ENCODE measurements around the gene SGCG.
"Not testable (repeated sequence)": the region's sequence is repeated elsewhere in the genome, so short reads cannot be mapped to it uniquely, and the experiment has no call there.

Gene SGCG

GRCh38 chr13:23205807-23206206 lies 25.0 kb downstream of the SGCG start:
- DNase-seq: no peak

DNA sequence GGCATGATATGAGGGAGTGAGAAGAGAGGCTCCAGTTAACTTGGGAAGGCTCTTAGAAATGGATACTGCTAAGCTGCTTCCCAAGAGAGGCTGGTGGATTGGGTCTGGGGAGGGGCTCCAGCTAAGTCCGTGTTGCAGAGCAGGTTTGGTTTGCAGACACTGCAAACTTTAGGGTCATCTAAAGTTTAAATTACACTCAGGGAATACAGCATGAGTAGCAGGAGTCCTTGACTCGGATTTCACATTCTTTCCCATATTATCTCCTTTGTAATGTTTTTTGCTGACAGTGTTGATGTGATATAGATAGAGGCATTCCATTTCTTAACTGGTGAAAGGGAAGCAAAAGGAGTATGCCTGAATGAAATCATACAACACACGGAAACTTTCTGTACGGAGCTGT lies 31.9 kb downstream of the SGCG start:
- DNase-seq: no peak

- no peak for DNase-seq
Observed at GRCh38 chr13:23231241-23231640, 50.5 kb downstream of the SGCG start.

DNA sequence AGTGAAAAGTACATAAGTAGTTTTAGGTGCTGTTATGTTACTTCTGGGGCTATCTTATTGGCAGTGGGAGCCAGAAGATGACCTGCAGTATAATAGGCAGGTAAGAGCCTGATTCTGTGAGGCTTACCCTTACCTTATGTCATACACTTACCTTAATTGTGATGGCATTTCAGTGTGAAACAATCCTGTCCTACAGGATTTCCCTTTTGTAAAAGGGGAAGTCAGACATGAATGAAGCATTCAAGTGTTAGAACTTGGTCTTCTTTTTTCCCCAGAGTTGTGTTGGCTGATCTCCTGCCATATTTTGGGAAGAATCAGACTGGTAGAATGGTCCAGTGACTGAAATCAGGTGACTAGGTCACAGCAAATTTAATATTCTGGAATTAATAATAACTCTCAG lies 55.2 kb downstream of the SGCG start:
- DNase-seq: no peak

DNA sequence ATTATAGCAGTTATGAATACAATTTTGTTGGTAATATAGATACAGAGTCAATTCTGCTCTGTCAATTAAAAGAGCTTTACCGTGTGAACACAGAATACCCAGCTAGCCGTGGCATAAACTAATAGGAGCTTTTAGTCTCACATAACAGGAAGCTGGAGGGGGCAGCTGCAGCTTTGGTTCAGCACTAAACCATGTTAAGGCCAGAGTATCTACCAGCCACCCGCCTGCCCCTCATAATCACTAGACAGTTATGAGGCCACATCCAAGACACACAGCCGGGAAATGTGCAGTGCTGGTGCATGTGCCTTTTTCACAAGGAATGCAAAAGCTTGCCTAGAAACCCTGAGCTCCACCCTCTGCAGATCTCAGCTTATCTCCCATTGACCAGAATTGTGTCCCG lies 62.3 kb downstream of the SGCG start:
- DNase-seq: no peak

GRCh38 chr13:23248410-23248809 lies 67.6 kb downstream of the SGCG start:
- DNase-seq: not testable (repeated sequence)

DNA sequence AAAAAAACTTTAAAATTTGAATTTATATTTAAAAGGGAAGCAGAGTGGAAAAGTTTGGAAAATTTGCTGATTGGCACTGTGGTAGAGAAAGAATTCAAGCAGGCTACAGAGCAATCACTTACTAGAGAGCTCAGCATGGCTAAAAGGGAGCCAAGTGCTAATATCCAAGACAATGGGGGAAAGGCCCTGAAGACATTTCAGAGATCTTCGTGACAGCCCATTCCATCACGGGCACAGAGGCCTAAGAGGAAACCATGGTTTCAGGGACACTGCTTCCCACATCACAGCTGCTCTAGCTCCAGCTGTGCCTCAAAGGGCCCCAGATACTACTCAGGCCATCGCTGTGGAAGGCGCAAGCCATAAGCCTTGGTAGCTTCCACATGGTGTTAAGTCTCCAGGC lies 73.7 kb downstream of the SGCG start:
- DNase-seq: no peak

DNA sequence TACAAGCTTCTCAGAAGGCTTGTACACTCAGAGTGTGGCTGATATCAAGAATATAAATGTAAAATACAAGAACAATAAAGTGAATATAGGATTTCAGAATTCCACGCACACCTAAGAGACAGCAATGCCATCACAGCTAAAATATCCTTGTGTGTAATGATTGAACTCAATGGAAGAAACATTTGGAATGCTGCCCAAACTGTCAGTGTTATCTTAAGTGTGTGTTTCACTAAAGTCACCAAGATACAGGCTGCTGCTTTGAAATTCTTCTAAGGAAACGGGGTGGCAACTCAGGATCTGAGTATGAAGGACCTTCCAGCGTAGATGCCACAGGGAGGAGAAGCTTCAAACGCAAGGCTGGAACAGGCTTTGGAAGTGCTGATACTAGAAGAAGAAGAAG lies 86.8 kb downstream of the SGCG start:
- DNase-seq: no peak

GRCh38 chr13:23268441-23268840 lies 87.7 kb downstream of the SGCG start:
- DNase-seq: no peak

GRCh38 chr13:23271331-23271730 lies 90.6 kb downstream of the SGCG start:
- no peak for DNase-seq

- no peak for DNase-seq
Observed at GRCh38 chr13:23273498-23273897, 92.7 kb downstream of the SGCG start.

DNA sequence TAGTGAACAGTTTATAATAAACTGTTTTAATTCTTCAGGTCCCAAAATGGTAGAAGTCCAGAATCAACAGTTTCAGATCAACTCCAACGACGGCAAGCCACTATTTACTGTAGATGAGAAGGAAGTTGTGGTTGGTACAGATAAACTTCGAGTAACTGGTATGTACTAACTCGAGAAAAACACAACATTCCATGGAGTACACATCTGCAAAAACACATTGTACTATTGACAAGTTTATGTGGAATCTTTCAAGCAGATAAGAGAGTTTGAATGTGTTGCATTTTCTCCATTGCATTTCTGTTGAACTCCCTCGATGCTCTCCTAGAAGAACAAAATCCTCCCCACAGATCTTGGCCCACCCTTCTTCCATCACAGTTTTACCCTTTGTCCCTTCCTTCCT lies 98.5 kb downstream of the SGCG start:
- DNase-seq: no peak

GRCh38 chr13:23288564-23288963 lies 107.8 kb downstream of the SGCG start:
- no peak for DNase-seq

DNA sequence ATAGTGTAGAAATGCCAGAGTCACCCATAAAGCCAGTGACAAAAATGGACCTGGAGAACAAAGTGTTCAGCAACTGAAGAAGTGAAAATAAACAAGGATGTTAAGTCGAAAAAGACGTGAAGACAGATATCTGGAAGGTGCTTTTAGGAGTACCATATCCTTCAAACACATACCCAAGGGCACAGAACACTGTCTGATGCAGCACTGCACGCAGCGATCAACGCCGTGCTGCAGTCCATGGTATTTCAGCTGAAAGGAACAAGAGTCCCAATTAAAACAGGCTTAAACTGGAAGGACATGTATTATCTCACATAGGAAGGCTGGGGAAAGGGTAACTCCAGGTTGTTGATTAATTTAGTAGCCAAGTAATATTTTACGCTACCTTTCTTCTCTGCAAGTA lies 108.2 kb downstream of the SGCG start:
- DNase-seq: no peak

GRCh38 chr13:23289917-23290357 lies 109.2 kb downstream of the SGCG start:
- DNase-seq: peak in 5 of 56 donors; percentile 1 to 79 (median 3)

GRCh38 chr13:23292586-23292985 lies 111.8 kb downstream of the SGCG start:
- DNase-seq: no peak

DNA sequence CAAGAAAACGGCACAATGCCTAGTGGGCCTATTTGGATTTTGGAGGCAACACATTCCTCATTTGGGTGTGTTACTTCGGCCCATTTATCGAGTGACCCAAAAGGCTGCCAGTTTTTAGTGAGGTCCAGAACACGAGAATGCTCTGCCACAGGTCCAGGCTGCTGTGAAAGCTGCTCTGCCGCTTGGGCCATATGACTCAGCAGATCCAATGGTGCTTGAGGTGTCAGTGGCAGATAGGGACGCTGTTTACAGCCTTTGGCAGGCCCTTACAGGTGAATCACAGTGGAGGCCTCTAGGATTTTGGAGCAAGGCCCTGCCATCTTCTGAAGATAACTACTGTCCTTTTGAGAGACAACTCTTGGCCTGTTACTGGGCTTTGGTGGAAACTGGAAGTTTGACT lies 134.1 kb downstream of the SGCG start:
- DNase-seq: not testable (repeated sequence)

DNA sequence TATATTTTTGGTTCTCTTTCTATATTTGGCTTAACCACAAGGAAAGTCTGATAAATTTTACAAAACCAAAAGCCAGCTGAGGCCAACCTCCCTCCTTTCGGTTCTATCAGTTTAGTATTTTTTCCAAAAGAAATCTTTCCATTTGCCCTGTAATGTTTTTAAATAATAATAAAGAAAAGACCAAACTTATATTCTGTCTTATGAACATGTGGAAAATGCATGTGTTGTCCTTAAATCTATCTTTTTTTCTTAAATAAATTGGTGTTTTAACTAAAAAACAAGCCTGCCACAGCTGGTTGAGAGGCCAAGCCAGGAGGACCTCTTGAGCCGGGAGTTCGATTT lies 139.1 kb downstream of the SGCG start:
- DNase-seq: no peak

- no peak for DNase-seq
Observed at GRCh38 chr13:23320926-23321534, 140.3 kb downstream of the SGCG start.

DNA sequence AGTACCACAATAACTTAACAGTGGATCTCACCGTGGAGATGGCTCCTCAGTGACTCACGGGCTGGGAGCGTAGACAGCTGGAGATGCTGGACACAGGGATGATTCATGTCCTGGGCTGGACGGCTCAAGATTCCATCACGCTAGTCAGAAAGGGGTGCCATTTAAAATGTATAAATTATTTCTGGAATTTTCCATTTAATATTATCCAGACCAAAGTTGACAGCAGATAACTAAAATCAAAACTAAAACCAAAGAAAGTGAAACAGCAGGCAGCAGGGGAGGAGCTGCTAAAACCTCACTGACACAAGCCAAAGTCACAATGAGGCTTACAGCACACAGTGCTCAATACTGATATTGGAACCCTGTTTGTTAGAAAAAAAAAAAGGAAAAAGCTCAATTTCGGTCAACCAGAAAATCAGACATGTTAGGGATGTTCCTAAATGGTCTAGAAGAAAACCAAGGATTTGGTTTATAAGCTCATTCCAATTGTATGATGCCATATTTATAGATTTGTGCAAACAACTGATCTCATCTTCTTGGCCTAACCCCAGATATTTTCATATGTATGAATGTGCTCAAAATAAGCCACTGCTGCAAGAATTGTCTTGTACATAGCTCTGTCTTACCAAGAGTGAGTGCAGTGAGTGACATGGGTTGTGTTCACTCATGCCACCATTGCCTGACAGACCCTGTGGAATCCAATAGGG lies 140.9 kb downstream of the SGCG start:
- DNase-seq: peak in 3 of 56 donors; percentile 8 to 38 (median 8)

DNA sequence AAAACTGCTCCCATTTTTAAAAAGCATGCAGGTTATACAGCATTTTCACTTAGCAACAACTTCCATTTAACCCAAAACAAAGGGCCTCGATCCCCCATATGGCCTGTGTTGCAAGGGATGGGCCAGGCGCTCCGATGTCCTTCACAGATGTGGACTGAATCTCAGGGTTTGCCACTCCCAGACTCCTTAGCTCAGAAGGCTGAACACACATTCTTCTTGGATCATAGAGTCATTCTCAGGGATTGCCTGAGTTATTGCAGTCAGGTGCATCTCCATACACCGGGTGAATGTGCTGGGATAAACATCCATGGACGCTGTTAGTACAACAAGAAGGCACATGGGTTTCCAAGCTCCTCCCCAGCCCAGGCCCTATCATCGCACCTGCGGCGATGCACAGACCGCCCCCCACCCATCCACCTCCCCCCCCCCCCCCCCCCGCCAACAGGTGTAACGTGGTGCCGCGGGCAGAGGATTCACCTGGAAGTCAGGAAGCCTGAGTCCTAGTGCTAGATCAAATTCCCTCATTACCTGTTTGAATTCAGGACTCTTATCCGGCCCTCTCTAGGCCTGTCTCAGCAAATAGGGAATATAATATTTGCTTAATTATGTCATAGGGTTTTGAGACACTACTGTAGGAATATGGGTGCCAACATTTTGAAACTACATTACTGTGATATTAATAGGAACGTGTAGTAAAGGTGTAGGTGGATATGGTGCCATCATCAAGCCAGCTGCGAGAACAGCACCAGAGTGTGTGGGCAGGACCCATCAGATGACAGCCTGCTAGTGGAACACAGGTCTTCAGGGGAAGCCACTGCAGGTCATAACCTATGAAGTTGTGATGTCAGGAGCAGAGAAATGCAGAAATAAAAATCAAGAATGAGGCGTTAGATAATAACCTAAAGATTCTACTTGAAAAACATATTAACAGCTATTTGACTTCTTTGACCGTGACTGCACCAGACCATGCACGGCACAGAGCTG lies 141.9 kb downstream of the SGCG start:
- DNase-seq: peak in 1 of 56 donors; percentile 9

Data from amygdala (tissue), 56 donors.